SK-N-SH (cell line): ENCODE data around the gene NEGR1. TPM values are rescaled to one million over a fixed set of nuclear protein-coding genes. Genes with fewer than 3 reads are reported as not detected.

ENCODE experiments used
- CTCF ChIA-PET: fragments of 300-600, 350-600 bp; formaldehyde crosslinking; extraction: SDS; loops from one replicate; lab custom pipeline; 2021; lab: Yijun Ruan, JAX
- POLR2A ChIA-PET: fragments of 350-600 bp; sonication (Branson Sonifier 250); formaldehyde crosslinking; extraction: SDS; loops from one replicate; lab custom pipeline; 2020; ENCODE audit warnings: antibody characterized with exemption, inconsistent platforms; lab: Yijun Ruan, JAX
- DNase-seq: peaks from one replicate; pipeline ENCODE4 v3.0.0; 2012
- H2AFZ ChIP-seq: fragments of 200-600 bp; sonication (generic); 2 replicates; pipeline ENCODE4 v1.8.1; 2016; ENCODE audit warnings: antibody characterized with exemption, mild to moderate bottlenecking, low read depth
- H3F3A ChIP-seq: fragments of 200-600 bp; sonication (generic); replicated peaks from 2 replicates; pipeline ENCODE3; 2016; ENCODE audit warnings: antibody characterized with exemption, mild to moderate bottlenecking; ENCODE audit not compliant: insufficient read depth
- H3K27ac ChIP-seq, 2 experiments: fragments of 200-500 bp in 1 of 2; fragments of 200-600 bp in 1 of 2; sonication (Bioruptor generic) in 1 of 2; sonication (generic), shearing (Covaris generic) in 1 of 2; 2 replicates each; pipeline versions ENCODE4 v1.5.1 to v1.6.1; 2014 to 2016; ENCODE audit warnings: low read depth in 2 of 2, inconsistent platforms in 1 of 2, low read length in 1 of 2, mild to moderate bottlenecking in 1 of 2, mixed read lengths in 1 of 2
- H3K27me3 ChIP-seq: fragments of 200-600 bp; sonication (generic), shearing (Covaris generic); 2 replicates; pipeline ENCODE4 v1.6.1; 2016; ENCODE audit warnings: mixed run types; ENCODE audit not compliant: insufficient read depth
- H3K36me3 ChIP-seq, 2 experiments: fragments of 200-500 bp in 1 of 2; fragments of 200-600 bp in 1 of 2; sonication (Bioruptor generic) in 1 of 2; sonication (generic) in 1 of 2; replicated peaks in 1 of 2; 2 replicates each; pipeline versions ENCODE3 to v1.5.1; 2014 to 2016; ENCODE audit warnings: low read length in 1 of 2, mild to moderate bottlenecking in 1 of 2; ENCODE audit not compliant: insufficient read depth in 2 of 2, control insufficient read depth in 1 of 2
- H3K4me1 ChIP-seq, 2 experiments: fragments of 200-500 bp in 1 of 2; fragments of 200-600 bp in 1 of 2; sonication (Bioruptor generic) in 1 of 2; sonication (generic), shearing (Covaris generic) in 1 of 2; 2 replicates each; pipeline versions ENCODE4 v1.5.1 to v1.6.1; 2014 to 2016; ENCODE audit warnings: low read depth in 1 of 2, low read length in 1 of 2, mixed run types in 1 of 2; ENCODE audit not compliant: insufficient read depth in 2 of 2, control insufficient read depth in 1 of 2
- H3K4me2 ChIP-seq: fragments of 200-600 bp; sonication (generic), shearing (Covaris generic); 2 replicates; pipeline ENCODE4 v1.6.1; 2017; ENCODE audit warnings: mixed run types
- H3K4me3 ChIP-seq, 2 experiments: fragments of 200-500 bp in 1 of 2; fragments of 200-600 bp in 1 of 2; sonication (Bioruptor generic) in 1 of 2; sonication (generic), shearing (Covaris generic) in 1 of 2; 2 replicates each; pipeline versions ENCODE4 v1.5.1 to v1.8.1; 2014 to 2016; ENCODE audit warnings: low read depth in 2 of 2, inconsistent platforms in 1 of 2, low read length in 1 of 2, mild to moderate bottlenecking in 1 of 2, mixed read lengths in 1 of 2, moderate library complexity in 1 of 2
- H3K79me2 ChIP-seq: fragments of 200-600 bp; sonication (generic); 2 replicates; pipeline ENCODE4 v1.8.1; 2017; ENCODE audit warnings: mild to moderate bottlenecking; ENCODE audit not compliant: insufficient read depth
- H3K9ac ChIP-seq: fragments of 200-600 bp; sonication (generic); 2 replicates; pipeline ENCODE4 v1.6.1; 2017; ENCODE audit warnings: mixed run types
- H3K9me2 ChIP-seq: fragments of 200-600 bp; sonication (generic); 2 replicates; pipeline ENCODE4 v1.6.1; 2017; ENCODE audit warnings: mixed run types
- H3K9me3 ChIP-seq: fragments of 200-600 bp; sonication (generic); 2 replicates; pipeline ENCODE4 v1.6.1; 2017; ENCODE audit warnings: mixed run types, mild to moderate bottlenecking, moderate library complexity
- H4K20me1 ChIP-seq: fragments of 200-600 bp; sonication (generic); 2 replicates; pipeline ENCODE4 v1.6.1; 2017; ENCODE audit warnings: mild to moderate bottlenecking, mixed run types; ENCODE audit not compliant: insufficient read depth
- EZH2phosphoT487 ChIP-seq: fragments of 200-600 bp; sonication (generic); IDR thresholded peaks from 2 replicates; pipeline ENCODE4 v1.6.1; 2017; ENCODE audit warnings: low read depth, mixed run types, mild to moderate bottlenecking, antibody characterized with exemption, moderate library complexity, borderline replicate concordance
- FOXJ3 ChIP-seq: sonication (generic); formaldehyde crosslinking; IDR thresholded peaks from 2 replicates; pipeline ENCODE4 v1.5.1; 2020; ENCODE audit warnings: mild to moderate bottlenecking, missing genetic modification reagents
- FOXM1 ChIP-seq: IDR thresholded peaks from 2 replicates; pipeline ENCODE4 v1.4.0; 2012; ENCODE audit warnings: low read depth, mild to moderate bottlenecking
- GABPA ChIP-seq: IDR thresholded peaks from 2 replicates; pipeline ENCODE4 v1.4.0; 2012; ENCODE audit warnings: low read depth, mild to moderate bottlenecking
- GATA2 ChIP-seq: sonication (generic); formaldehyde crosslinking; IDR thresholded peaks from 2 replicates; pipeline ENCODE4 v1.5.0; 2020; ENCODE audit warnings: mild to moderate bottlenecking, missing genetic modification reagents
- IRF3 ChIP-seq: fragments of 150-350 bp; IDR thresholded peaks from 2 replicates; pipeline ENCODE4 v1.6.1; 2016; ENCODE audit warnings: mild to moderate bottlenecking, low read depth, low read length
- MAX ChIP-seq: IDR thresholded peaks from 2 replicates; pipeline ENCODE4 v1.4.0; 2012; ENCODE audit warnings: low read depth
- MXI1 ChIP-seq: IDR thresholded peaks from 2 replicates; pipeline ENCODE4 v1.6.1; 2012; ENCODE audit warnings: mild to moderate bottlenecking, low read depth, low read length, improper control_type of control experiment
- RAD21 ChIP-seq: IDR thresholded peaks from 2 replicates; pipeline ENCODE4 v1.6.1; 2012; ENCODE audit warnings: mild to moderate bottlenecking, low read length
- REST ChIP-seq: IDR thresholded peaks from 2 replicates; pipeline ENCODE4 v1.6.1; 2012; ENCODE audit warnings: mild to moderate bottlenecking, low read depth, low read length, moderate library complexity
- SMC3 ChIP-seq: IDR thresholded peaks from 2 replicates; pipeline ENCODE4 v1.6.1; 2012; ENCODE audit warnings: low read depth, low read length, improper control_type of control experiment
- TEAD4 ChIP-seq: IDR thresholded peaks from 2 replicates; pipeline ENCODE4 v1.4.0; 2012; ENCODE audit warnings: mild to moderate bottlenecking, borderline replicate concordance; ENCODE audit not compliant: insufficient read depth
- USF1 ChIP-seq: IDR thresholded peaks from 2 replicates; pipeline ENCODE4 v1.4.0; 2012; ENCODE audit warnings: low read depth, borderline replicate concordance
- USF2 ChIP-seq: fragments of 150-350 bp; IDR thresholded peaks from 2 replicates; pipeline ENCODE4 v1.6.1; 2017; ENCODE audit warnings: antibody characterized with exemption, low read length, low read depth, borderline replicate concordance
- YY1 ChIP-seq: IDR thresholded peaks from 2 replicates; pipeline ENCODE4 v1.4.0; 2012; ENCODE audit warnings: low read depth, mild to moderate bottlenecking
- ZBTB33 ChIP-seq: IDR thresholded peaks from 2 replicates; pipeline ENCODE4 v1.4.0; 2012; ENCODE audit warnings: low read depth, borderline replicate concordance
- WGBS: methylation state at CpG from one replicate; pipeline ENCODE4 v1.1.6; 2017; ENCODE audit warnings: low lambda C conversion rate; 5-methylcytosine and 5-hydroxymethylcytosine counted together
- polyA plus RNA-seq, 3 experiments: library from polyadenylated mRNA; depleted of rRNA; stranded (reverse); fragments of >200 nt; gene quantifications; 2 replicates each; pipeline ENCODE4 v1.2.3, GENCODE V29; 2012

Gene NEGR1
- polyA plus RNA-seq, 1 of the 3 experiments (the other 2 are of a cell fraction), result 0.21 TPM

- no peaks in the 10 kb centered on the region for H3K9me2 ChIP-seq
- no peak overlapping the region for H3K27ac ChIP-seq
- no peaks in the 10 kb centered on the region for H3K36me3 ChIP-seq
- 7% methylated on average over 1 of the region's 1 CpG for WGBS
- H3K9me3 ChIP-seq, result no peaks in the 10 kb centered on the region
- H2AFZ ChIP-seq, result no peak overlapping the region
- no peak overlapping the region for H3K9ac ChIP-seq
- H3K4me1 ChIP-seq, result no peaks in the 10 kb centered on the region; a peak in 1 of 4 replicates
- H3K4me2 ChIP-seq, result no peak overlapping the region
- H3K4me3 ChIP-seq, result no peak overlapping the region
- no peaks in the 10 kb centered on the region for H3K79me2 ChIP-seq
- no peak for DNase-seq
- CTCF ChIA-PET, result no interaction called here
- no peaks in the 10 kb centered on the region for H3K27me3 ChIP-seq
- H3F3A ChIP-seq, result no peaks in the 10 kb centered on the region
- TF ChIP-seq RAD21 (no peak), YY1 (no peak), FOXM1 (no peak), IRF3 (no peak), MXI1 (no peak), GATA2 (no peak), GABPA (no peak), ZBTB33 (no peak), REST (no peak), FOXJ3 (CRISPR knock-in tag) (no peak), EZH2phosphoT487 (no peak), SMC3 (no peak), USF1 (no peak), MAX (no peak), USF2 (no peak), TEAD4 (no peak)
- no peaks in the 10 kb centered on the region for H4K20me1 ChIP-seq
- POLR2A ChIA-PET, result no interaction called here
These were observed 634.6 kb downstream of the NEGR1 start for GRCh38 chr1:71647513-71648300.
